Thyroid gland (tissue), 4 donors: ENCODE measurements around the gene USP36.

ENCODE experiments used
- CTCF ChIP-seq, 6 experiments: fragments of 200-600 bp in 3 of 6; fragments of 450-650 bp in 3 of 6; sonication (generic) in 3 of 6; IDR thresholded peaks; one replicate each; pipeline ENCODE4 v1.5.1; 2016 to 2019; ENCODE audit warnings: antibody characterized with exemption in 6 of 6, mild to moderate bottlenecking in 2 of 6, inconsistent platforms in 1 of 6, moderate library complexity in 1 of 6
- POLR2A ChIP-seq, 2 donors: fragments of 450-650 bp; IDR thresholded peaks; one replicate each; pipeline ENCODE4 v1.6.1; 2017; ENCODE audit warnings: antibody characterized with exemption in 2 of 2, mild to moderate bottlenecking in 2 of 2, moderate library complexity in 1 of 2

- TF ChIP-seq CTCF (IDR thresholded peaks at IDR 0.05) (no peak), POLR2A (IDR thresholded peaks at IDR 0.05) (no peak)
Observed at GRCh38 chr17:78759203-78759968, 81.2 kb downstream of the USP36 start.
